Neutrophil (primary cell): ENCODE data around the gene ABHD13.
A peak's percentile ranks its signal among the peaks of the same experiment; 100 is the strongest.

Source experiments
- H3K27ac ChIP-seq: fragments of 200-600 bp; sonication (generic); 2 replicates; pipeline ENCODE4 v1.5.1; 2016; ENCODE audit warnings: mild to moderate bottlenecking, moderate library complexity
- H3K27me3 ChIP-seq: fragments of 200-600 bp; sonication (generic); 2 replicates; pipeline ENCODE4 v1.6.0; 2016; ENCODE audit warnings: mild to moderate bottlenecking
- H3K36me3 ChIP-seq: fragments of 200-600 bp; sonication (generic); 2 replicates; pipeline ENCODE4 v1.5.1; 2017
- H3K4me1 ChIP-seq, 2 experiments: fragments of 200-600 bp in 1 of 2; sonication (generic) in 1 of 2; 1 replicate in 1 of 2; 2 replicates in 1 of 2; pipeline versions ENCODE4 v1.5.1 to v1.6.1; 2013 to 2016; ENCODE audit warnings: low read depth in 1 of 2, low read length in 1 of 2, mild to moderate bottlenecking in 1 of 2, moderate library complexity in 1 of 2; ENCODE audit not compliant: control insufficient read depth in 1 of 2, insufficient read depth in 1 of 2
- H3K4me3 ChIP-seq, 2 experiments: fragments of 200-600 bp in 1 of 2; sonication (generic) in 1 of 2; 1 replicate in 1 of 2; 2 replicates in 1 of 2; pipeline ENCODE4 v1.5.1; 2013 to 2016; ENCODE audit warnings: low read depth in 1 of 2, low read length in 1 of 2, mild to moderate bottlenecking in 1 of 2, moderate library complexity in 1 of 2
- H3K9me3 ChIP-seq: fragments of 200-600 bp; sonication (generic); 2 replicates; pipeline ENCODE4 v1.5.1; 2016
- CTCF ChIP-seq: fragments of 200-600 bp; sonication (generic); IDR thresholded peaks from 2 replicates; pipeline ENCODE4 v1.5.1; 2016; ENCODE audit warnings: antibody characterized with exemption

The ABHD13 gene

GRCh38 chr13:108269601-108270328 is 51.6 kb downstream of the ABHD13 start, which contains the start of gene TNFSF13B:
Gene TNFSF13B, plus strand, starts transcription at chr13:108269718. Its CDS starts 178 bp downstream, at chr13:108269896.
- Histone ChIP-seq H3K27me3 (no peaks in the 10 kb centered on the region), H3K9me3 (no peaks in the 10 kb centered on the region), H3K4me3 (peak within 1 kb of the TSS; percentile 75 to 86), H3K36me3 (no peaks in the 10 kb centered on the region), H3K4me1 (peaks cover 76 to 84% of the 10 kb centered on the region in 2 experiments), H3K27ac (peak within 1 kb of the TSS; percentile 97)
- TF ChIP-seq CTCF, result peak; percentile 44

- Histone ChIP-seq H3K4me3 (peak overlapping the region; percentile 75 to 86), H3K4me1 (peaks cover 72 to 77% of the 10 kb centered on the region in 2 experiments), H3K27me3 (no peaks in the 10 kb centered on the region), H3K36me3 (no peaks in the 10 kb centered on the region), H3K9me3 (no peaks in the 10 kb centered on the region), H3K27ac (peak overlapping the region; percentile 97)
- TF ChIP-seq CTCF, result no peak
Observed at GRCh38 chr13:108270442-108270841, 52.2 kb downstream of the ABHD13 start.

GRCh38 chr13:108272333-108272732 is 54.1 kb downstream of the ABHD13 start:
- no peaks in the 10 kb centered on the region for H3K27me3 ChIP-seq
- peaks cover 54 to 58% of the 10 kb centered on the region in 2 experiments for H3K4me1 ChIP-seq
- H3K4me3 ChIP-seq, result peak overlapping the region; percentile 75 to 86
- H3K27ac ChIP-seq, result peak overlapping the region; percentile 97
- no peaks in the 10 kb centered on the region for H3K9me3 ChIP-seq
- H3K36me3 ChIP-seq, result peaks cover 5% of the 10 kb centered on the region
- TF ChIP-seq CTCF, result no peak

- Histone ChIP-seq H3K36me3 (peaks cover 8% of the 10 kb centered on the region), H3K4me3 (no peak overlapping the region), H3K27ac (peak overlapping the region; percentile 97), H3K27me3 (no peaks in the 10 kb centered on the region), H3K9me3 (no peaks in the 10 kb centered on the region), H3K4me1 (peaks cover 42 to 46% of the 10 kb centered on the region in 2 experiments)
- no peak for TF ChIP-seq CTCF
Observed at GRCh38 chr13:108273429-108274118, 55.4 kb downstream of the ABHD13 start.

- peaks cover 8% of the 10 kb centered on the region for H3K36me3 ChIP-seq
- no peaks in the 10 kb centered on the region for H3K27me3 ChIP-seq
- H3K9me3 ChIP-seq, result no peaks in the 10 kb centered on the region
- TF ChIP-seq CTCF, result no peak
- H3K27ac ChIP-seq, result no peak overlapping the region
- H3K4me1 ChIP-seq, result peaks cover 31 to 35% of the 10 kb centered on the region in 2 experiments
- H3K4me3 ChIP-seq, result no peak overlapping the region
Observed at GRCh38 chr13:108274718-108275117, 56.5 kb downstream of the ABHD13 start.
